ENCODE data around the gene SLMAP.

- TF ChIP-seq POLR2A (IDR thresholded peaks at IDR 0.05) (no peak), CTCF (IDR thresholded peaks at IDR 0.05) (no peak)
These were observed 66.6 kb downstream of the SLMAP start for GRCh38 chr3:57822686-57823085.

Data from uterus (tissue), 2 donors.